ENCODE data around the gene INAFM1. TPM values are rescaled to one million over a fixed set of nuclear protein-coding genes. Genes with fewer than 3 reads are reported as not detected.

Gene INAFM1
- total RNA-seq, 1 donor from 2014 or later = 16.7 TPM

DNA sequence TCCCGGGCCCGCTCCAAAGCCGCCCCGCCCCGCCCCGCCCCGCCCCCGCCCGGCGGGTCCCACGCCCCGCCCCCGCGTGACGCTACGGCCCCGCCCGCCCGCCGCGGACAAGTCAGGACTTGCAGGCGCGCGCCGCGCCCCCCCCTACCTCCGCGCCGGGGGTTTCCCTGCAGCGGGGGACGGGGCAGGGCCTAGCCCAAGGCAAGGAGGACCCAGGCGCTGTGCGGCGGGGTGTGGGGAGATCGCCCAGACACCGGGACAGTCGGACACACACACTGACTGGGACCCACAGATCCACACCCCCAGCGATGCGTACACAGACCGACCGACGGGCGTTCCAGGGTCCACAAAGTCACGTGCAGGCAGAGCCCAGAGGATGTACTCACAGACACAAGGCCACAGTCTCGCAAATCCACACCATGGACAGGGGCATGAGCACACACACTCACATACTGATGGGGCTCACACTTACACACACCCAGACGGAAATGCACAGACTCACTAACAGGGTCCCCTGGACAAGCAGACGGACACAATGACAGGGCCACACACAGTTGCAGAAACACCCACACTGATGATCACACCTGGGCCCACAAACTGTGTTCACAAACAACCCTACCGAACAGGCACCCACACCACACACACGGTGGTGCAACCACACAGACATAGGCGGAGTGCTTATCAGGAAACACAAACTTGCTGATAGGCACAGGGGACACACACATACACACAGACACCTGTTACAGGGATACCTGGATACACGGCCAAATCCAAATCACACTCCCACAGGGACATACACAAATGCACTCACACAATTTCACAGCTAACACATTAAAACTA, 43.2 kb upstream of the INAFM1 start:
- no peaks in the 10 kb centered on the region for H3K9me3 Mint-ChIP-seq (ENCODE audit: unreplicated experiment)
- TF ChIP-seq, protein P1, sequence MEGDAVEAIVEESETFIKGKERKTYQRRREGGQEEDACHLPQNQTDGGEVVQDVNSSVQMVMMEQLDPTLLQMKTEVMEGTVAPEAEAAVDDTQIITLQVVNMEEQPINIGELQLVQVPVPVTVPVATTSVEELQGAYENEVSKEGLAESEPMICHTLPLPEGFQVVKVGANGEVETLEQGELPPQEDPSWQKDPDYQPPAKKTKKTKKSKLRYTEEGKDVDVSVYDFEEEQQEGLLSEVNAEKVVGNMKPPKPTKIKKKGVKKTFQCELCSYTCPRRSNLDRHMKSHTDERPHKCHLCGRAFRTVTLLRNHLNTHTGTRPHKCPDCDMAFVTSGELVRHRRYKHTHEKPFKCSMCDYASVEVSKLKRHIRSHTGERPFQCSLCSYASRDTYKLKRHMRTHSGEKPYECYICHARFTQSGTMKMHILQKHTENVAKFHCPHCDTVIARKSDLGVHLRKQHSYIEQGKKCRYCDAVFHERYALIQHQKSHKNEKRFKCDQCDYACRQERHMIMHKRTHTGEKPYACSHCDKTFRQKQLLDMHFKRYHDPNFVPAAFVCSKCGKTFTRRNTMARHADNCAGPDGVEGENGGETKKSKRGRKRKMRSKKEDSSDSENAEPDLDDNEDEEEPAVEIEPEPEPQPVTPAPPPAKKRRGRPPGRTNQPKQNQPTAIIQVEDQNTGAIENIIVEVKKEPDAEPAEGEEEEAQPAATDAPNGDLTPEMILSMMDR (IDR thresholded peaks at IDR 0.05) = no peak
- H3K27ac Mint-ChIP-seq (ENCODE audit: unreplicated experiment) = peak overlapping the region; percentile 93
- DNase-seq (ENCODE audit: extremely low spot score, unreplicated experiment) = peak; percentile 96
- peaks cover 29% of the 10 kb centered on the region for H3K4me1 Mint-ChIP-seq (ENCODE audit: unreplicated experiment)
- H3K36me3 Mint-ChIP-seq (ENCODE audit: unreplicated experiment) = no peaks in the 10 kb centered on the region
- H3K4me3 Mint-ChIP-seq (ENCODE audit: unreplicated experiment) = peak overlapping the region; percentile 67
- no peaks in the 10 kb centered on the region for H3K27me3 Mint-ChIP-seq (ENCODE audit: unreplicated experiment)

DNA sequence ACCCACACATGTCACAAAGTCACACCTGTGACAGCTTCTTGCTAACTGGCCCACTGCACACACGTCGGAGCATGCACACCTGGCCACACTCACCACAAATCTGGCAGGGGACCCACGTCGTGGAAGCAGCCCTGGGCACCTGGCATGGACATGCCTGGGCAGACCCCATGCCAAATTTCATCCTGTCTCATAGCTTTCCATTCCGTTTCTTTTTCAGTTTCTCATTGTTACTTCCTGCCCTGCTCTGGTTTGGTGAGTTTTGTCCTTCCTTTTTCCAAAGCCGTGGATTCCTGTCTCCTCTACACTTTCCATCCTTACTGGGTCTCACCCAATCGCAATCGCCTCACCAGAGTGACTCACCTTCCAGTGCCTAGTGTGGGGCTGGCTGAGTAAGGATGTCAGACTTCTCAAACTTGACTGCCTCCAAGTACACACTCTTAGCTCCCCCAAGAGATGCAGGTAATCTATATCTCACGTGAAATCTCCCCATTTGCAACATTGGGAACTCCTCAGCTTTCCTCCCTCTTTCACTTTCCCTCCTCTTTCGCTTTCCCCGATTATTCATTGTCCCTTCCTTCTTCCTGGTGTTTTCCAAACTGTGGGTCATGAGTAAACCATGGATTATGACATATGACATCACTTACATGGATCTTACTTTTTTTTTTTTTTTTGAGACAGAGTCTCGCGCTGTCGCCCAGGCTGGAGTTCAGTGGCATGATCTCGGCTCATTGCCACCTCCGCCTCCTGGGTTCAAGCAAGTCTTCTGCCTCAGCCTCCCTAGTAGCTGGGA, 42.1 kb upstream of the INAFM1 start:
- TF ChIP-seq, protein P1 (IDR thresholded peaks at IDR 0.05) = no peak
- no peaks in the 10 kb centered on the region for H3K36me3 Mint-ChIP-seq (ENCODE audit: unreplicated experiment)
- no peaks in the 10 kb centered on the region for H3K9me3 Mint-ChIP-seq (ENCODE audit: unreplicated experiment)
- peak overlapping the region; percentile 67 for H3K4me3 Mint-ChIP-seq (ENCODE audit: unreplicated experiment)
- peaks cover 20% of the 10 kb centered on the region for H3K4me1 Mint-ChIP-seq (ENCODE audit: unreplicated experiment)
- H3K27ac Mint-ChIP-seq (ENCODE audit: unreplicated experiment) = peak overlapping the region; percentile 93
- no peaks in the 10 kb centered on the region for H3K27me3 Mint-ChIP-seq (ENCODE audit: unreplicated experiment)
- no peak for DNase-seq (ENCODE audit: extremely low spot score, unreplicated experiment)

DNA sequence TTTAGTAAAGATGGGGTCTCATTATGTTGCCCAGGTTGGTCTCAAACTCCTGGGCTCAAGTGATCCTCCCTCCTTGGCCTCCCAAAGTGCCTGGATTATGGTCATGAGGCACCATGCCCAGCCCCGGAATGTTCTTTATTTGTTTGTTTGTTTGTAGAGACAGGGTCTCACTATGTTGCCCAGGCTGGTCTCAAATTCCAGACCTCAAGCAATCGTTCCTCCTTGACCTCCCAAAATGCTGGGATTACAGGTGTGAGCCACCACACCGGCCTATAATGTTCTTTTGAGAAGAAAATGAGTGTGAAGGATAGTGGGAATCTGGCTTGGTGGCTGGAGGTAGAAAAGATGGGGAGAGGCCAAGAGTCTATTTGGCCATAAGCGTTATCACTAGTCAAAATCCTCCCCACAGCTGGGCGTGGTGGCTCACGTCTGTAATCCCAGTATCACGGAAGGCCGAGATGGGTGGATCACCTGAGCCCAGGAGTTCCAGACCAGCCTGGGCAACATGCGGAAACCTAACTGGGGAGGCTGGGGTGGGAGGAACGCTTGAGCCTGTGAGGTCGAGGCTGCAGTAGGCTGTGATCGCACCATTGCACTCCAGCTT, 38.5 kb upstream of the INAFM1 start:
- H3K4me1 Mint-ChIP-seq (ENCODE audit: unreplicated experiment) = peaks cover 29% of the 10 kb centered on the region
- H3K4me3 Mint-ChIP-seq (ENCODE audit: unreplicated experiment) = no peak overlapping the region
- no peak overlapping the region for H3K27ac Mint-ChIP-seq (ENCODE audit: unreplicated experiment)
- no peaks in the 10 kb centered on the region for H3K9me3 Mint-ChIP-seq (ENCODE audit: unreplicated experiment)
- DNase-seq (ENCODE audit: extremely low spot score, unreplicated experiment) = no peak
- no peaks in the 10 kb centered on the region for H3K27me3 Mint-ChIP-seq (ENCODE audit: unreplicated experiment)
- TF ChIP-seq, protein P1 (IDR thresholded peaks at IDR 0.05) = no peak
- no peaks in the 10 kb centered on the region for H3K36me3 Mint-ChIP-seq (ENCODE audit: unreplicated experiment)

DNA sequence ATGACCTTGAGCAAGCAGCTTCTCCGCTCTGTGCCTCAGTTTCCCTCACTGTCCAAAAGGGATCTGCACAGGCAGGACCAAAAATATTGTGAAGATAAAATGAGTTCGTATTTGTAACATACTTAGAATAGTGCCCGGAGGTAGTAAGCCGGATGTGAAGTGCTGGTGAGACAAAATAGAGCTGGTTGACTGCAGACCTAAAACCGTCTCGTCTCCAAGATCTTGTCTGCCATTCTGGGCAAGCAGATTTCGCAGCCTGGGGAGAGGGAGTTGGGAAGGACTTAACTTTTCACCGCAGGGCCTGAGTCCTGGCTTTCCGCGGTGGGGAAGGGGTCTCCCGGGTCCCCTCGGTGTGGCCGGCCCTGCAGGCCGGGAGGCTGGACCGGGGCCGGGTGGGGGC, 35.5 kb upstream of the INAFM1 start:
- Mint-ChIP-seq H3K27me3 (ENCODE audit: unreplicated experiment) (no peaks in the 10 kb centered on the region), H3K4me1 (ENCODE audit: unreplicated experiment) (peaks cover 20% of the 10 kb centered on the region), H3K36me3 (ENCODE audit: unreplicated experiment) (no peaks in the 10 kb centered on the region), H3K27ac (ENCODE audit: unreplicated experiment) (peak overlapping the region; percentile 44), H3K4me3 (ENCODE audit: unreplicated experiment) (peak overlapping the region; percentile 64), H3K9me3 (ENCODE audit: unreplicated experiment) (no peaks in the 10 kb centered on the region)
- DNase-seq (ENCODE audit: extremely low spot score, unreplicated experiment) = no peak
- TF ChIP-seq, protein P1 (IDR thresholded peaks at IDR 0.05) = no peak

Data from osteocyte (in vitro differentiated cells).